HCT116 (cell line): ENCODE data around the gene DPF3. TPM values are rescaled to one million over a fixed set of nuclear protein-coding genes. Genes with fewer than 3 reads are reported as not detected.

Source experiments
- ATAC-seq: fragments of 200-7000 bp; cut with Tn5 transposase; 2 replicates; pipeline ENCODE4 v1.9.1; 2020; ENCODE audit warnings: mild to moderate bottlenecking, moderate library complexity
- BruUV-seq: library from RNA; stranded (reverse); fragments of 400-500 nt; replicated peaks from 2 replicates; lab custom pipeline; 2021; lab: Mats Ljungman, UMichigan
- CTCF ChIA-PET: fragments of 300-600 bp; sonication (Branson Sonifier 250); formaldehyde crosslinking; loops from one replicate; lab custom pipeline; 2021; ENCODE audit warnings: antibody characterized with exemption; lab: Charles Lee
- POLR2A ChIA-PET: fragments of 300-600, 350-600 bp; sonication (Branson Sonifier 250); formaldehyde crosslinking; loops from one replicate; lab custom pipeline; 2021; ENCODE audit warnings: antibody characterized with exemption; lab: Charles Lee
- RAD21 ChIA-PET, 2 experiments: fragments of 300-600 bp; sonication (Branson Sonifier 250); formaldehyde crosslinking; loops; one replicate each; lab custom pipeline; 2023; ENCODE audit warnings: low total read pairs in 2 of 2; ENCODE audit not compliant: uncharacterized antibody in 2 of 2, unreplicated experiment in 2 of 2, low non-redundant PET in 1 of 2; lab: Charles Lee
- DNase-seq: peaks from one replicate; pipeline ENCODE4 v3.0.0-alpha.2; 2010; ENCODE audit warnings: low read depth, low spot score
- H2AFZ ChIP-seq: fragments of 200-600 bp; shearing (Covaris generic), sonication (generic); 2 replicates; pipeline ENCODE4 v1.6.1; 2017; ENCODE audit warnings: low read depth, mixed run types, mixed read lengths, antibody characterized with exemption, low read length; ENCODE audit not compliant: poor library complexity, severe bottlenecking
- H3K27ac ChIP-seq: 2 replicates; pipeline ENCODE4 v1.5.1; 2012; ENCODE audit warnings: low read depth, low read length
- H3K27me3 ChIP-seq: fragments of 200-600 bp; sonication (generic); 2 replicates; pipeline ENCODE4 v1.6.1; 2016; ENCODE audit warnings: mixed run types, low read length, mixed read lengths; ENCODE audit not compliant: insufficient read depth
- H3K36me3 ChIP-seq, 2 experiments: fragments of 200-500 bp in 1 of 2; fragments of 200-600 bp in 1 of 2; sonication (Bioruptor generic) in 1 of 2; sonication (generic) in 1 of 2; 2 replicates each; pipeline versions ENCODE4 v1.5.1 to v1.6.1; 2014 to 2016; ENCODE audit warnings: low read length in 2 of 2, inconsistent platforms in 1 of 2, mixed read lengths in 1 of 2, mixed run types in 1 of 2; ENCODE audit not compliant: insufficient read depth in 2 of 2, control insufficient read depth in 1 of 2
- H3K4me1 ChIP-seq, 2 experiments: fragments of 200-600 bp in 1 of 2; sonication (generic) in 1 of 2; 2 replicates each; pipeline versions ENCODE4 v1.5.1 to v1.6.1; 2012 to 2017; ENCODE audit warnings: low read length in 2 of 2, inconsistent platforms in 1 of 2, mild to moderate bottlenecking in 1 of 2, mixed read lengths in 1 of 2, mixed run types in 1 of 2, moderate library complexity in 1 of 2; ENCODE audit not compliant: insufficient read depth in 2 of 2, control insufficient read depth in 1 of 2
- H3K4me2 ChIP-seq: fragments of 200-600 bp; sonication (generic); 2 replicates; pipeline ENCODE4 v1.6.1; 2017; ENCODE audit warnings: mixed run types, low read length, mixed read lengths
- H3K4me3 ChIP-seq, 2 experiments: fragments of 200-600 bp in 1 of 2; sonication (generic) in 1 of 2; replicated peaks in 1 of 2; 2 replicates each; pipeline ENCODE4 v1.5.1; 2011 to 2016; ENCODE audit warnings: low read length in 2 of 2, control low read depth in 1 of 2, low read depth in 1 of 2, mild to moderate bottlenecking in 1 of 2, mixed read lengths in 1 of 2, mixed run types in 1 of 2
- H3K79me2 ChIP-seq: fragments of 200-600 bp; sonication (generic); 2 replicates; pipeline ENCODE4 v1.6.1; 2017; ENCODE audit warnings: mild to moderate bottlenecking, mixed run types, low read length, moderate library complexity, mixed read lengths; ENCODE audit not compliant: insufficient read depth
- H3K9ac ChIP-seq: fragments of 200-600 bp; sonication (generic); 2 replicates; pipeline ENCODE4 v1.6.1; 2016; ENCODE audit warnings: low read length, mixed read lengths
- H3K9me2 ChIP-seq: fragments of 200-600 bp; sonication (generic), shearing (Covaris generic); 2 replicates; pipeline ENCODE4 v1.6.1; 2017; ENCODE audit warnings: mixed run types, mild to moderate bottlenecking, moderate library complexity; ENCODE audit not compliant: insufficient read depth
- H3K9me3 ChIP-seq, 2 experiments: fragments of 200-500 bp in 1 of 2; fragments of 200-600 bp in 1 of 2; sonication (Bioruptor generic) in 1 of 2; sonication (generic) in 1 of 2; 2 replicates each; pipeline ENCODE4 v1.6.1; 2014 to 2017; ENCODE audit warnings: low read length in 2 of 2, mixed read lengths in 2 of 2, inconsistent platforms in 1 of 2, low read depth in 1 of 2, mild to moderate bottlenecking in 1 of 2, mixed run types in 1 of 2, moderate library complexity in 1 of 2; ENCODE audit not compliant: control insufficient read depth in 1 of 2, insufficient read depth in 1 of 2
- H4K20me1 ChIP-seq: fragments of 200-600 bp; sonication (generic), shearing (Covaris generic); 2 replicates; pipeline ENCODE4 v1.6.1; 2017; ENCODE audit warnings: mixed run types, mild to moderate bottlenecking, moderate library complexity; ENCODE audit not compliant: insufficient read depth
- CEBPB ChIP-seq: IDR thresholded peaks from 2 replicates; pipeline ENCODE4 v1.6.1; 2012; ENCODE audit warnings: low read depth
- EGR1 ChIP-seq: IDR thresholded peaks from 2 replicates; pipeline ENCODE4 v1.6.1; 2012; ENCODE audit warnings: low read depth
- ELF1 ChIP-seq: IDR thresholded peaks from 2 replicates; pipeline ENCODE4 v1.6.1; 2012; ENCODE audit warnings: low read depth, borderline replicate concordance
- EZH2 ChIP-seq: fragments of 200-600 bp; sonication (generic); IDR thresholded peaks from 2 replicates; pipeline ENCODE4 v1.6.1; 2017; ENCODE audit warnings: antibody characterized with exemption, mixed run types
- EZH2phosphoT487 ChIP-seq: fragments of 200-600 bp; IDR thresholded peaks from 2 replicates; pipeline ENCODE4 v1.6.1; 2018; ENCODE audit warnings: antibody characterized with exemption, borderline replicate concordance
- POLR2A ChIP-seq: IDR thresholded peaks from 2 replicates; pipeline ENCODE4 v1.7.0; 2011; ENCODE audit warnings: borderline replicate concordance; ENCODE audit not compliant: insufficient read depth, insufficient read length; ENCODE audit errors: extremely low read depth
- POLR2AphosphoS5 ChIP-seq: IDR thresholded peaks from 2 replicates; pipeline ENCODE4 v1.6.1; 2011; ENCODE audit warnings: mild to moderate bottlenecking, low read depth, low read length, moderate library complexity
- RAD21 ChIP-seq: IDR thresholded peaks from 2 replicates; pipeline ENCODE4 v1.6.1; 2012; ENCODE audit warnings: low read depth, mild to moderate bottlenecking
- SIN3A ChIP-seq: IDR thresholded peaks from 2 replicates; pipeline ENCODE4 v1.6.1; 2012; ENCODE audit warnings: low read depth
- SP1 ChIP-seq: IDR thresholded peaks from 2 replicates; pipeline ENCODE4 v1.6.1; 2012; ENCODE audit warnings: low read depth
- SRF ChIP-seq: IDR thresholded peaks from 2 replicates; pipeline ENCODE4 v1.6.1; 2012; ENCODE audit warnings: low read depth
- TCF7L2 ChIP-seq: IDR thresholded peaks from 2 replicates; pipeline ENCODE4 v1.7.0; 2011; ENCODE audit warnings: borderline replicate concordance, inconsistent platforms; ENCODE audit not compliant: insufficient read depth, insufficient read length; ENCODE audit errors: extremely low read depth
- YY1 ChIP-seq: IDR thresholded peaks from 2 replicates; pipeline ENCODE4 v1.6.1; 2011; ENCODE audit warnings: low read length, low read depth, moderate library complexity, mild to moderate bottlenecking; ENCODE audit not compliant: insufficient replicate concordance; ENCODE audit errors: extremely low read depth
- ZFX ChIP-seq: fragments of 450-650 bp; IDR thresholded peaks from 2 replicates; pipeline ENCODE4 v1.6.1; 2017
- ZNF274 ChIP-seq: fragments of 200-500 bp; sonication (Bioruptor generic); IDR thresholded peaks from 2 replicates; pipeline ENCODE4 v1.6.1; 2014; ENCODE audit warnings: mild to moderate bottlenecking, low read depth, low read length, inconsistent platforms
- intact Hi-C: fragments of 100-400 bp; cut with micrococcal nuclease; formaldehyde crosslinking; loops from 2 replicates; pipeline ENCODE4 v1.10.0; 2022
- total RNA-seq: library from RNA; stranded (reverse); gene quantifications from one replicate; pipeline ENCODE4 v1.2.1, GENCODE V29; 2021; ENCODE audit not compliant: unreplicated experiment
- TF ChIP-seq, protein P1 (sequence below): IDR thresholded peaks from 2 replicates; pipeline ENCODE4 v1.6.1; 2011; ENCODE audit warnings: mild to moderate bottlenecking, low read length, moderate library complexity; ENCODE audit not compliant: insufficient replicate concordance; ENCODE audit errors: extremely low read depth
- TF ChIP-seq, protein P2 (sequence below): IDR thresholded peaks from 2 replicates; pipeline ENCODE4 v1.6.1; 2012
- TF ChIP-seq, protein P3 (sequence below): IDR thresholded peaks from 2 replicates; pipeline ENCODE4 v1.6.1; 2012; ENCODE audit warnings: low read depth
- TF ChIP-seq, protein P4 (sequence below): IDR thresholded peaks from 2 replicates; pipeline ENCODE4 v1.6.1; 2012
- TF ChIP-seq, protein P5 (sequence below), 3 experiments: fragments of 200-600 bp in 1 of 3; sonication (generic) in 1 of 3; IDR thresholded peaks in 2 of 3; conservative IDR thresholded peaks in 1 of 3; 2 replicates each; pipeline ENCODE4 v1.5.1; 2012 to 2017; ENCODE audit warnings: low read depth in 2 of 3, low read length in 2 of 3, antibody characterized with exemption in 1 of 3, borderline replicate concordance in 1 of 3, control low read depth in 1 of 3, mild to moderate bottlenecking in 1 of 3, mixed read lengths in 1 of 3, mixed run types in 1 of 3, moderate library complexity in 1 of 3; ENCODE audit not compliant: insufficient read depth in 1 of 3

DPF3 gene
- total RNA-seq, 1 experiment from 2014 or later, result 0.27 TPM

DNA sequence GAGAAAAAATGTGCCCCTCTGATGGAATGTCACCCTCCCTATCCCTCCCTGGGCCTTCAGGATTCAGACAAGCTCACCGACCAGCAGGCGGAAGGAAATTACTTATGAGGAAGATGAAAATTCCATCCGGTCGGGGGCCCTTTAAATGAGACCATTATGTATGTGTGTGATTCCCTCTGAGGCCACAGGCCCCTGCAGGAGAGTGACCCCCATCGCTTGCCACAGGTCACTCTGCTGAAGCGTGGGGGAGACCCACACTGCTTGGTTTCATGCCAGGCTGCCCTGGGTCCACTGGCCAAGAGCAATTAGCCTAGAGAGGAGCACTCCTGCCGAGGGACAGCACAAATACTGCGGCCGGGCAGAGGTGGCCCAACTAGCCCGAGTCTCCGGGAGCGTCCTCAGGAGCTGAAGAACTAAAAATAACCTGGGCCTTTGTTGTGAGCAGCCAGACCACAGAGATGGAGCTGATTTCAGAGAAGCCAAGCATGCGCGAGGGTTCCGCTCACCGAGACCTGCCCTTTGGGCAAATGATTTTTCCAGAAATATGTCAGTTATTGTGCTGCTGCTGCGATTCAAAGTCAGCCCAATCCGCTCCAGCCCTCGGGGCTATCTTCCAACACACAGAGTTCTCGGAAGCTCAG, 276.4 kb downstream of the DPF3 start:
- Histone ChIP-seq H3K79me2 (no peaks in the 10 kb centered on the region), H3K9me2 (no peaks in the 10 kb centered on the region), H4K20me1 (no peaks in the 10 kb centered on the region), H3K36me3 (no peaks in the 10 kb centered on the region), H3K4me1 (peaks cover 0 to 9% of the 10 kb centered on the region in 2 experiments; a peak in 1 of 4 replicates), H3K4me3 (no peak overlapping the region), H3K27ac (no peak overlapping the region), H3K9ac (no peak overlapping the region), H3K27me3 (no peaks in the 10 kb centered on the region), H3K4me2 (no peak overlapping the region), H2AFZ (no peak overlapping the region), H3K9me3 (no peaks in the 10 kb centered on the region)
- ChIA-PET CTCF (no interaction called here), RAD21 (no interaction called here), POLR2A (interaction anchor here (0.6 kb wide), 1 partner anchor 87 kb away, joined by 4 read pairs; no protein-coding TSS in a partner anchor)
- no peak for DNase-seq
- no peak for ATAC-seq
- intact Hi-C loops, result no loop called here
- BruUV-seq, result no TSS peak
- TF ChIP-seq, protein P1, sequence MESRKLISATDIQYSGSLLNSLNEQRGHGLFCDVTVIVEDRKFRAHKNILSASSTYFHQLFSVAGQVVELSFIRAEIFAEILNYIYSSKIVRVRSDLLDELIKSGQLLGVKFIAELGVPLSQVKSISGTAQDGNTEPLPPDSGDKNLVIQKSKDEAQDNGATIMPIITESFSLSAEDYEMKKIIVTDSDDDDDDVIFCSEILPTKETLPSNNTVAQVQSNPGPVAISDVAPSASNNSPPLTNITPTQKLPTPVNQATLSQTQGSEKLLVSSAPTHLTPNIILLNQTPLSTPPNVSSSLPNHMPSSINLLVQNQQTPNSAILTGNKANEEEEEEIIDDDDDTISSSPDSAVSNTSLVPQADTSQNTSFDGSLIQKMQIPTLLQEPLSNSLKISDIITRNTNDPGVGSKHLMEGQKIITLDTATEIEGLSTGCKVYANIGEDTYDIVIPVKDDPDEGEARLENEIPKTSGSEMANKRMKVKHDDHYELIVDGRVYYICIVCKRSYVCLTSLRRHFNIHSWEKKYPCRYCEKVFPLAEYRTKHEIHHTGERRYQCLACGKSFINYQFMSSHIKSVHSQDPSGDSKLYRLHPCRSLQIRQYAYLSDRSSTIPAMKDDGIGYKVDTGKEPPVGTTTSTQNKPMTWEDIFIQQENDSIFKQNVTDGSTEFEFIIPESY, result no peak
- TF ChIP-seq ZFX, result no peak
- no peak for TF ChIP-seq RAD21
- no peak for TF ChIP-seq POLR2A
- no peak for TF ChIP-seq TCF7L2
- no peak for TF ChIP-seq ELF1
- TF ChIP-seq SIN3A, result no peak
- TF ChIP-seq SRF, result no peak
- TF ChIP-seq, protein P2, sequence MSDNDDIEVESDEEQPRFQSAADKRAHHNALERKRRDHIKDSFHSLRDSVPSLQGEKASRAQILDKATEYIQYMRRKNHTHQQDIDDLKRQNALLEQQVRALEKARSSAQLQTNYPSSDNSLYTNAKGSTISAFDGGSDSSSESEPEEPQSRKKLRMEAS, result no peak
- TF ChIP-seq ZNF274, result no peak
- TF ChIP-seq, protein P3, sequence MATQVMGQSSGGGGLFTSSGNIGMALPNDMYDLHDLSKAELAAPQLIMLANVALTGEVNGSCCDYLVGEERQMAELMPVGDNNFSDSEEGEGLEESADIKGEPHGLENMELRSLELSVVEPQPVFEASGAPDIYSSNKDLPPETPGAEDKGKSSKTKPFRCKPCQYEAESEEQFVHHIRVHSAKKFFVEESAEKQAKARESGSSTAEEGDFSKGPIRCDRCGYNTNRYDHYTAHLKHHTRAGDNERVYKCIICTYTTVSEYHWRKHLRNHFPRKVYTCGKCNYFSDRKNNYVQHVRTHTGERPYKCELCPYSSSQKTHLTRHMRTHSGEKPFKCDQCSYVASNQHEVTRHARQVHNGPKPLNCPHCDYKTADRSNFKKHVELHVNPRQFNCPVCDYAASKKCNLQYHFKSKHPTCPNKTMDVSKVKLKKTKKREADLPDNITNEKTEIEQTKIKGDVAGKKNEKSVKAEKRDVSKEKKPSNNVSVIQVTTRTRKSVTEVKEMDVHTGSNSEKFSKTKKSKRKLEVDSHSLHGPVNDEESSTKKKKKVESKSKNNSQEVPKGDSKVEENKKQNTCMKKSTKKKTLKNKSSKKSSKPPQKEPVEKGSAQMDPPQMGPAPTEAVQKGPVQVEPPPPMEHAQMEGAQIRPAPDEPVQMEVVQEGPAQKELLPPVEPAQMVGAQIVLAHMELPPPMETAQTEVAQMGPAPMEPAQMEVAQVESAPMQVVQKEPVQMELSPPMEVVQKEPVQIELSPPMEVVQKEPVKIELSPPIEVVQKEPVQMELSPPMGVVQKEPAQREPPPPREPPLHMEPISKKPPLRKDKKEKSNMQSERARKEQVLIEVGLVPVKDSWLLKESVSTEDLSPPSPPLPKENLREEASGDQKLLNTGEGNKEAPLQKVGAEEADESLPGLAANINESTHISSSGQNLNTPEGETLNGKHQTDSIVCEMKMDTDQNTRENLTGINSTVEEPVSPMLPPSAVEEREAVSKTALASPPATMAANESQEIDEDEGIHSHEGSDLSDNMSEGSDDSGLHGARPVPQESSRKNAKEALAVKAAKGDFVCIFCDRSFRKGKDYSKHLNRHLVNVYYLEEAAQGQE, result no peak
- TF ChIP-seq POLR2AphosphoS5, result no peak
- TF ChIP-seq EZH2phosphoT487, result no peak
- no peak for TF ChIP-seq CEBPB
- no peak for TF ChIP-seq SP1
- TF ChIP-seq YY1, result no peak
- TF ChIP-seq, protein P4, sequence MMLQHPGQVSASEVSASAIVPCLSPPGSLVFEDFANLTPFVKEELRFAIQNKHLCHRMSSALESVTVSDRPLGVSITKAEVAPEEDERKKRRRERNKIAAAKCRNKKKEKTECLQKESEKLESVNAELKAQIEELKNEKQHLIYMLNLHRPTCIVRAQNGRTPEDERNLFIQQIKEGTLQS, result no peak
- no peak for TF ChIP-seq EZH2
- TF ChIP-seq, protein P5, sequence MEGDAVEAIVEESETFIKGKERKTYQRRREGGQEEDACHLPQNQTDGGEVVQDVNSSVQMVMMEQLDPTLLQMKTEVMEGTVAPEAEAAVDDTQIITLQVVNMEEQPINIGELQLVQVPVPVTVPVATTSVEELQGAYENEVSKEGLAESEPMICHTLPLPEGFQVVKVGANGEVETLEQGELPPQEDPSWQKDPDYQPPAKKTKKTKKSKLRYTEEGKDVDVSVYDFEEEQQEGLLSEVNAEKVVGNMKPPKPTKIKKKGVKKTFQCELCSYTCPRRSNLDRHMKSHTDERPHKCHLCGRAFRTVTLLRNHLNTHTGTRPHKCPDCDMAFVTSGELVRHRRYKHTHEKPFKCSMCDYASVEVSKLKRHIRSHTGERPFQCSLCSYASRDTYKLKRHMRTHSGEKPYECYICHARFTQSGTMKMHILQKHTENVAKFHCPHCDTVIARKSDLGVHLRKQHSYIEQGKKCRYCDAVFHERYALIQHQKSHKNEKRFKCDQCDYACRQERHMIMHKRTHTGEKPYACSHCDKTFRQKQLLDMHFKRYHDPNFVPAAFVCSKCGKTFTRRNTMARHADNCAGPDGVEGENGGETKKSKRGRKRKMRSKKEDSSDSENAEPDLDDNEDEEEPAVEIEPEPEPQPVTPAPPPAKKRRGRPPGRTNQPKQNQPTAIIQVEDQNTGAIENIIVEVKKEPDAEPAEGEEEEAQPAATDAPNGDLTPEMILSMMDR (IDR thresholded peaks at IDR 0.05 in 2 of 3, conservative IDR thresholded peaks at IDR 0.05 in 1 of 3; ENCODE audit: borderline replicate concordance in 1 of 3, insufficient read depth in 1 of 3, low read depth in 2 of 3, low read length in 2 of 3), result no peak
- no peak for TF ChIP-seq EGR1
